Stimulated activated CD8-positive, alpha-beta memory T cell treated with anti-CD3 and anti-CD28 coated beads, Interleukin-15, amount 100 ng/mL, for 1 hour (primary cell): ENCODE results near the gene OR52N2.

ENCODE experiments used
- DNase-seq: peaks from one replicate; pipeline ENCODE4 v3.0.0-alpha.2; 2020; ENCODE audit warnings: low read depth

OR52N2 gene

GRCh38 chr11:5808500-5809121 lies at the start of gene OR52N2:
TSS of gene OR52N2 (plus strand) at chr11:5808924. CDS start at chr11:5820336, 11,412 bp downstream.
- DNase-seq: peak; percentile 60

DNA sequence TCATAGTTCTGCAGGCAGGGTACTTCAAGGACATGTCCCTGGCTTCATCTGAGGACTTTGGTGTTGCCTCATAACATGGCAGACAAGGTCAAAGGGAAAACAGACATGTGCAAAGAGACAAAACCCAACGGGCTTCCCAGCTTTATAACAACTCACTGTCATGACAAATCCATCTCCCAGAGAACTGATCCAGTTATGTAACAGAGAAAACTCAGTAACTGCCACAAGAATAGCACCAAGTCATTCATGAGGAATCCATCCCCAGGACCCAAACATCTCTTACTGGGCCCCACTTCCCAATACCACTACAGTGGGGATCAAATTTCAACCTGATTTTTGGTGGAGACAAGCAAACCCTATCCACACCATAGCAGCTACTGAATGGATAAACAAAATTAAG lies 41.7 kb upstream of the OR52N2 start:
- DNase-seq: no peak

DNA sequence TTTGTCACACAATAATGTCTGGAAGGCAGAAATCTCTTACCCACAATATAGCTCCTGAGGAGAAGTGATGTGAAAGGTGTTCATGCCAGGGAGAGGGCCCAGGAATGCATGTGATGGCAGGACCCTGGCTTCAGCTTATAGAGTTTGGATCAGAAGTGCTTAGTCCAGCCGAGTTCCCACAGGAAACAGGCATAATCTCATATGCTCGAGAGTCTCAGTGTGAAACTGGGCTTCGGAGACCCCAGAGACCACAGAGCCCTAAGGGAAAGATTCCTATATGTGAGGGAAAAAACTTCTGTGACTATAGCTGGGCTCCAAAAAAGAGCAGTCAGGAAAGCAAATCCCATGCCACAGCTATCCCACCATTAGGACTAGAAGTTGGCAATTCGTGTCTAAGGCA lies 25.5 kb upstream of the OR52N2 start, which contains the start of gene OR52N5:
OR52N5 (minus strand) TSS at position 101 of the 400 bp plus-strand sequence. CDS start 4,721 bp downstream, outside the sequence.
- no peak for DNase-seq

DNA sequence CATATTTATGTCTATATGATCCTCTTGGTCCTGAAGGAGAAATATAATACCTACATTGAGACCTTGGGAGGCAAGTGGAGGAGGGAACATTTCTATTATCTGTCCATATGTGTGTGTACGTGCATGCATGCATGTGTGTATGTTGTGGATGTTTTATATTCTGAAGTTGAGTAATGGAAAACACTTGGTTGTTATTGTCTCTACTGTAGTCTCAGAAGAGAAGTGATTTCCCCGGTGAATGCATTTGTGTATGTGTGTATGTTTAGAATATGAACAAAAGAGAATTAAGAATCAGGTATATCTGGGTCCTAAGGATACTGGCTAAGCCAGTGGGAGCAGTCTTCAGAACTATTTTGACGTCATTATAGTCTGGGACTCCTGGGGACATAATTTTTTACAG lies 17.6 kb upstream of the OR52N2 start, which contains the start of gene OR52N1:
OR52N1 (minus strand) TSS at position 101 of the 400 bp plus-strand sequence. CDS start 2,449 bp downstream, outside the sequence.
- DNase-seq: no peak

- no peak for DNase-seq
These were observed 12.2 kb upstream of the OR52N2 start for GRCh38 chr11:5796541-5796940.

DNA sequence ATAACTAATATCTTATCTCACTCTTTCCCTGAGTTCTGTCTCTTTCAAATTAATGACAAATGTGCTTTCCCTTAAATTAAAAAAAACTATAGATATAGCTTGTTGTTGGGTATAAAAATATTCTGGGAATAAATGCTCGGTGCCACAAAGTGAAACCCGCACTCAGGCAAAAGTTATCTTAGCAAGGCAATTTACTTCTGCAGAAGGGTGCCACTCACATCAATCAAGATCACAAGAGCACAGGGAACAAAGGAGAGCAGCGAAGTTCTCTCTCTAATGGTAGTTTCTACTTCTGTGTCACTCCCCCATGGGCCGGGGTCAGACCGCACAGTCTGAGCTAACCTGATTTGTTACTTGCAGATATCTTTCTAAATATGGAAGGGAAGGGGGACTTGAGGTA lies 4.7 kb upstream of the OR52N2 start:
- DNase-seq: no peak

- DNase-seq: no peak
These were observed 1.1 kb upstream of the OR52N2 start for GRCh38 chr11:5807580-5807979.

- no peak for DNase-seq
These were observed 397 bp downstream of the OR52N2 start for GRCh38 chr11:5809122-5809519.

DNA sequence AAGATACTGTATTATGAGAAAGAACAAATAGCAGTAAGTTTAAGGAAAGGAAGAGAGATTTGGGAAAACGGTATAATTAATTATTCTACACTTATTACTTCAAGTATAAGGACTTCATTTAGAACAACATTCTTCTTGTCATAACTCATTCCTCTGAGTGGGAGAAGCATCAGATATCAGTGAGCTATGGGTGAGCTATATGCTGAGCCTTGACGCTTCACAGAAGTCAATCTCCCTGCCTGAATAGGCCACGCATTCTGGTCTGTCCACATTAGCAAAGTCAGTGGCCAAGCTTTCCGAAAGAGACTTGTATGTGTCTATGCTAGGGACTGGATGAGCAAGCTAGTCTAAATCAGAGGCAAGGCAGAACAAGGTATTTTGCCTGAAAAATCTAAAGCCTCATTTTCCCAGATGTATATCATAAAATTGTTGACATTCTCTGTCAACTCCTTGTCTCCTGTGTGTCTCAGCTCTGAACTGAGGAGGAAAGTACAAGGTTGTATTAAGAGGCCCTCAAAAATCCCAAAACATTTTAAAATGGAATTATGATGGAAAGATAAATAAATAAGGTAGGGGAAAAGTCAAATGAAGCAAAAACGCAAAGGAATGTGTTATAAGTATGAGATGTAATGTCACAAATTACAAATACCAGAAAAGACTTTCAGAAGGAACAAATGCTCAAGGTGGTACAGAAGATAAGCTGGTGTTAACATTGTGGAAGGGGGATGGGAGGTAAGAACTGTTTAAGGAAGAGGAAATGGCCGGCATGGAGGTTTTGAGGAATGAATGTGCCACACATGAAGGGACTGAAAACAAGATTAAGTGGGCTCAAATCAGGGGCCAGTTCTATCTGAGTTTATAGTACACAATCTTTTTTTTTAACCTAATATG lies 1.4 kb downstream of the OR52N2 start:
- DNase-seq: no peak

DNA sequence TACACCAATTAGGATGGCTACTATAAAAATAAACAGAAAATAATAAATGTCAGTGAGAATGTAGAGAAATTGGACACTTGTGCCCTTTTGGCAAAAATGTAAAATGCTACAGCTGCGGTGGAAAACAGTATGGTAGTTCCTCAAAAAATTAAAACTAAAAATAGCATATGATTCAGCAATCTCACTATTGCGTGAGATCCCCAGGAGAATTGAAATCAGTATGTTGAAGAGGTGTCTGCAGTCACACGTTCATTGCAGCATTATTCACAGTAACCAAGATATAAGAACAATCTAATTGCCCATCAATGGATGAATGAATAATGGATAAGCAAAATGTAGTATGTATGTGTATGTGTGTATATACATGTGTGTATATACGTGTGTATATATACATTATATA lies 6.8 kb downstream of the OR52N2 start:
- DNase-seq: no peak

DNA sequence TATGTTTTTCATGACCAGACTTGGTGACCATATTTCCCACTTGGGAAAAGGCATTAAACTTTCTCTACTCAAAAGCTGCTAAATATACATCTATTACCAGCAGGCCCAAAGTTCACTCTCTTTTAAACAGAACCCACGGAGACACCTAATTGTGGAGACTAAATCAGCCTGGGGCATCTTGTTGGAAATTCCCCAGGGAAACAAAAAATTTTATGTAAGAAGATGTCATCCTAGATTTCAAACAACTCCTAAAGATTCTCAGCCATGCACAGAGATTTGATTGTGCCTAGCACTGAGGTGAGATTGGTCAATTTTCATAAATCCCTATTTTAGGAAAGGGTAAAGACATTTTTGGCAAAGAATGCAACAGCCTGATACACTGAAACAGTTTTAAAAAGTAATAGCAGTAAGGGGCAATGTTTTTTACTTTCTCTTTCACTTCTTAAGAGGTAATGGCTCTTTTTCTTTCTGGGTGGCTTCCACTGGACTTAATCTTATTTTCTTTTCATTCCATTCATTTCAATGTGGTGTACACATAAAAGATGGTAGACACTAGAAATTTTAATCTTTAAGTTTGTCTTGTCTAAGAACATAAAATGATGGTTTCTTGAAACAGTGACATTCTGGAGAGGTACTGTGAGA lies 9.6 kb downstream of the OR52N2 start:
- DNase-seq: no peak

DNA sequence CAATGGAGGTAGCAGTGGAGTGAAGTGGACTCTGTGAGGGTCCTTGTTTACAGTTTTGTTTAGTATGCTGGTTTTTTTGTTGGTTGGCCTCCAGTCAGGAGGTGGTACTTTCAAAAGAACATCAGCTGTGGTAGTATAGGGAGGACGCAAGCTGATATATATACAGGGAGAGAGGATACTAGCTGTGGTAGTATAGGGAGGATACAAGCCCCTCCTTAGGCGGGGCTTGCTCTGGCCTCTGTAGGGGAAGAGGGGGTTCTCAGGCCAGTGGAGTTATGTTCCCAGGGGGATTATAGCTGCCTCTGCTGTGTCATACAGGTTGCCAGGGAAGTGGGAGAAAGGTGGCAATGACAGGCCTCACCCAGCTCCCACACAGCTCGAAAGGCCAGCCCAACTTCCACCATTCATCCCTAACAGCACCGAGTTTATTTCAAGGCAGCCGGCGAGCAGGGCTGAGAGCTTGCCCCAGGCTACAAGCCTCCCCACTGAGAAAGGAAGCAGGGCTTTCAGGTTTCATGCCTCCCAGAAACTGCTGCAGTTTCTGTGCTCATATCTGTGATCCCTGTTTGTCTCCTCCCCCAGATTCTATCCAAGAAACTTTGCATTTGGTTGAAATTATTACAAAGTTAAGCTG lies 22.6 kb downstream of the OR52N2 start:
- no peak for DNase-seq

GRCh38 chr11:5833446-5833845 lies 24.7 kb downstream of the OR52N2 start:
- DNase-seq: no peak

DNA sequence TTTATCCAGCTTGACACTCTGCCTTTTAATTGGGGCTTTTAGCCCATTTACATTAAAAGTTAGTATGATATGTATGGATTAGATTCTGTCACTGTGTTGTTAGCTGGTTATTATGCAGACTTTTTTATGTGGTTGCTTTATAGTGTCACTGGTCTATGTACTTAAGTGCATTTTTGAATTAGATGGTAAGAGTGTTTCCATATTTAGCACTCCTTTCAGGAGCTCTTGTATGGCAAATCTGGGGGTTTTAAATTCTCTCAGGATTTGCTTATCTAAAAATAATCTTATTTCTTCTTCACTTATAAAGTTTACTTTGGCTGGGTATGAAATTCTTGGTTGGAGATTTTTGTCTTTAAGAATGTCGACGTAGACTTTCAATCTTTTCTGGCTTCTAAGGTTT lies 29.0 kb downstream of the OR52N2 start:
- DNase-seq: no peak

- no peak for DNase-seq
These were observed 33.1 kb downstream of the OR52N2 start, which contains the start of gene OR52E6 for GRCh38 chr11:5841797-5842196. TSS of gene OR52E6 (minus strand) at chr11:5841897. CDS start at chr11:5841897, 0 bp downstream.

DNA sequence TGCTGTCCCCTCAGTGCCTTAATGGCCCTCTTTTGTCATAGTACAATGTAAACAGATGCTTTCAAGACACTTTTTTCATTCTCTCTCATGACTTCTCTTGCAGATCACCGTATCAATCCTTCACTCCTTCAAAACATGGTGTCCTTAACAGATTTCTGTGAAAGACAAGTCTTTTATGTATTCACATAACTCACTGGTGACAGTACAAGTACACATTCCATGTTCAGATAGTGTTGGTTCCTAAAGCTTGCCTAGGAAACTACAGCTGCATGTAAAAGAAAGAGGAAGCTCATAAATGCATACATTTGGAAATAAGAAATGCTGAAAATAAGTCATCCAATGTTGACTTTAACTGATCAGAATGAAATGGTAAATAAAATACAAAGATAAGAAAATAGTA lies 38.0 kb downstream of the OR52N2 start:
- DNase-seq: no peak

GRCh38 chr11:5847711-5848110 lies 39.0 kb downstream of the OR52N2 start:
- no peak for DNase-seq

- DNase-seq: no peak
These were observed 42.3 kb downstream of the OR52N2 start for GRCh38 chr11:5851002-5851401.

DNA sequence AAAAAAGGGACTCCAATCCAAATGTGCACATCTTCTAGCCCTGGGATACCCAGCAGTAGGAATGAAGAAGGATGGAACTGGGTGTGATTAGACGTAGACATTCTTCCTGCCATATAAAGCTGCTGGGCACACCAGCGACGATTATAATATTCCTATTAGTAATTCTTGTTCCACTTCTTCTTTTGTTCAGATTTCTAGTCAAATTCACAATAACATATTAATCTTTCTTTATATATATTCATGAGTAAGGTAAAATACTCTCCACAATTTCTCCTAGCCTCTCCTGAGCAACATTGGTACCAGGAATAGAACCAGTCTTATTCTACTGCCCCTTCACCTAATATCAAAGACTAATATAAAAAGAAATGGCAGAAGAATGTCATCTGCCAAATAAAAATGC lies 48.9 kb downstream of the OR52N2 start, which contains the start of gene OR52E8:
OR52E8 (minus strand) TSS at position 101 of the 400 bp plus-strand sequence; CDS start at position 101, 0 bp downstream.
- DNase-seq: no peak

GRCh38 chr11:5865826-5866225 lies 57.1 kb downstream of the OR52N2 start:
- DNase-seq: no peak
